Liver (tissue), 2 donors: ENCODE measurements around the gene MTSS2.

Experiments
- ATF3 ChIP-seq: IDR thresholded peaks from 2 replicates; pipeline ENCODE4 v1.6.1; 2016; ENCODE audit warnings: antibody characterized with exemption
- JUND ChIP-seq, 2 donors: IDR thresholded peaks; 2 replicates each; pipeline ENCODE4 v1.6.1; 2016; ENCODE audit warnings: antibody characterized with exemption in 2 of 2
- donor health status: healthy.

GRCh38 chr16:70704586-70704985 is 18.7 kb upstream of the MTSS2 start:
- no peak for TF ChIP-seq JUND (IDR thresholded peaks at IDR 0.05)
- TF ChIP-seq ATF3: no peak
